Lower leg skin (tissue), 4 donors: ENCODE measurements around the gene NOMO2. TPM values are rescaled to one million over a fixed set of nuclear protein-coding genes. Genes with fewer than 3 reads are reported as not detected.
"Not testable (repeated sequence)": the region's sequence is repeated elsewhere in the genome, so short reads cannot be mapped to it uniquely, and the experiment has no call there.

ENCODE experiments used
- DNase-seq, 2 donors: peaks; one replicate each; pipeline ENCODE4 v3.0.0-alpha.2; 2019; ENCODE audit warnings: low spot score in 2 of 2
- H3K4me3 ChIP-seq: fragments of 200-600 bp; sonication (generic); 2 replicates; pipeline ENCODE4 v1.5.1; 2017; ENCODE audit warnings: mild to moderate bottlenecking, low read depth; ENCODE audit not compliant: poor library complexity, severe bottlenecking
- WGBS, 2 donors: methylation state at CpG; one replicate each; pipeline ENCODE4 v1.1.5; 2018; 5-methylcytosine and 5-hydroxymethylcytosine counted together
- intact Hi-C: fragments of 100-400 bp; cut with DNase I; formaldehyde crosslinking; loops from one replicate; pipeline ENCODE4 v1.15.0; 2023; ENCODE audit warnings: low total_unique reads
- total RNA-seq, 4 donors: library from RNA; depleted of rRNA; stranded (reverse); fragments of >200 nt; gene quantifications; one replicate each; pipeline ENCODE4 v1.1.0, GENCODE V29; 2016

The NOMO2 gene
- total RNA-seq: 10 to 100 TPM; 45.1 to 84.4 (median 62.5) TPM

- whole genome bisulfite sequencing, 2 donors: 1% methylated on average over 22 of the region's 66 CpGs; no CpG with 5 or more reads in 1 of the 2 donors
- intact Hi-C loops: not testable (repeated sequence)
- DNase-seq: peak; percentile 84 to 97
- peak within 1 kb of the TSS; percentile 36 for H3K4me3 ChIP-seq
These were observed at the start of gene NOMO2 for GRCh38 chr16:18561727-18562314. Gene NOMO2, minus strand, starts transcription at chr16:18562097. Its CDS starts 57 bp downstream, at chr16:18562040.

GRCh38 chr16:18610147-18610803 lies 48.4 kb upstream of the NOMO2 start:
- intact Hi-C loops, DNase-seq, H3K4me3 ChIP-seq: not testable (repeated sequence)
- WGBS, 2 donors: 60 to 92% methylated on average over 3 of the region's 4 CpGs

GRCh38 chr16:18608271-18608670 lies 46.4 kb upstream of the NOMO2 start:
- 86 to 88% methylated on average over 6 of the region's 6 CpGs for WGBS, 2 donors

GRCh38 chr16:18603572-18604246 lies 41.8 kb upstream of the NOMO2 start:
- intact Hi-C loops, DNase-seq, H3K4me3 ChIP-seq: not testable (repeated sequence)
- 80% methylated on average over 1 of the region's 4 CpGs; no CpG with 5 or more reads in 1 of the 2 donors for WGBS, 2 donors

More at GRCh38 chr16:18608271-18608670, 46.4 kb upstream of the NOMO2 start:
- DNase-seq, H3K4me3 ChIP-seq, intact Hi-C loops: not testable (repeated sequence)

- H3K4me3 ChIP-seq, DNase-seq, intact Hi-C loops: not testable (repeated sequence)
- WGBS, 2 donors: 94% methylated on average over 1 of the region's 1 CpG
These were observed 36.7 kb upstream of the NOMO2 start for GRCh38 chr16:18598582-18598981.

GRCh38 chr16:18597734-18598133 lies 35.8 kb upstream of the NOMO2 start:
- intact Hi-C loops, DNase-seq, H3K4me3 ChIP-seq: not testable (repeated sequence)
- 39 to 41% methylated on average over 2 of the region's 2 CpGs for WGBS, 2 donors

GRCh38 chr16:18597319-18597718 lies 35.4 kb upstream of the NOMO2 start:
- intact Hi-C loops, DNase-seq, H3K4me3 ChIP-seq: not testable (repeated sequence)
- 15 to 20% methylated on average over 4 of the region's 4 CpGs for WGBS, 2 donors

GRCh38 chr16:18595796-18596195 lies 33.9 kb upstream of the NOMO2 start:
- DNase-seq, H3K4me3 ChIP-seq, intact Hi-C loops: not testable (repeated sequence)
- 93 to 96% methylated on average over 11 of the region's 11 CpGs for WGBS, 2 donors

GRCh38 chr16:18594880-18595279 lies 33.0 kb upstream of the NOMO2 start:
- peak in 1 of 2 donors; percentile 76 for DNase-seq
- H3K4me3 ChIP-seq, intact Hi-C loops: not testable (repeated sequence)
- 72 to 85% methylated on average over 5 of the region's 5 CpGs for WGBS, 2 donors

- peak in 1 of 2 donors; percentile 71 for DNase-seq
- WGBS, 2 donors: 69 to 82% methylated on average over 5 of the region's 5 CpGs
- intact Hi-C loops, H3K4me3 ChIP-seq: not testable (repeated sequence)
These were observed 32.0 kb upstream of the NOMO2 start for GRCh38 chr16:18593904-18594303.

GRCh38 chr16:18592982-18593381 lies 31.1 kb upstream of the NOMO2 start:
- DNase-seq, intact Hi-C loops, H3K4me3 ChIP-seq: not testable (repeated sequence)
- 80 to 90% methylated on average over 5 of the region's 5 CpGs for WGBS, 2 donors

- DNase-seq, intact Hi-C loops, H3K4me3 ChIP-seq: not testable (repeated sequence)
- 57 to 67% methylated on average over 2 of the region's 4 CpGs for WGBS, 2 donors
These were observed 30.0 kb upstream of the NOMO2 start for GRCh38 chr16:18591908-18592307.

- not testable (repeated sequence) for DNase-seq, H3K4me3 ChIP-seq
These were observed 29.5 kb upstream of the NOMO2 start for GRCh38 chr16:18591441-18591840.

GRCh38 chr16:18589806-18590205 lies 27.9 kb upstream of the NOMO2 start:
- intact Hi-C loops, DNase-seq: not testable (repeated sequence)
- WGBS, 2 donors: 59 to 70% methylated on average over 10 of the region's 10 CpGs

More at GRCh38 chr16:18591441-18591840, 29.5 kb upstream of the NOMO2 start:
- intact Hi-C loops: not testable (repeated sequence)

More at GRCh38 chr16:18589806-18590205, 27.9 kb upstream of the NOMO2 start:
- not testable (repeated sequence) for H3K4me3 ChIP-seq
